HG03175 (cell line): ENCODE measurements around the gene RSU1.

ENCODE experiments used
- ATAC-seq: cut with Tn5 transposase; IDR thresholded peaks from one replicate; pipeline ENCODE4 v1.9.1; 2021; ENCODE audit warnings: mild to moderate bottlenecking, moderate library complexity; ENCODE audit not compliant: unreplicated experiment

Gene RSU1

GRCh38 chr10:16745061-16745460 lies 72.2 kb downstream of the RSU1 start:
- no peak for ATAC-seq

GRCh38 chr10:16742165-16742960 lies 74.9 kb downstream of the RSU1 start:
- ATAC-seq = no peak

- ATAC-seq = no peak
Measured at GRCh38 chr10:16741540-16741939, 75.7 kb downstream of the RSU1 start.

GRCh38 chr10:16737420-16737819 lies 79.8 kb downstream of the RSU1 start:
- no peak for ATAC-seq

- ATAC-seq = no peak
Measured at GRCh38 chr10:16735671-16736070, 81.6 kb downstream of the RSU1 start.

GRCh38 chr10:16732376-16732775 lies 84.8 kb downstream of the RSU1 start:
- no peak for ATAC-seq

- ATAC-seq = no peak
Measured at GRCh38 chr10:16728266-16728665, 89.0 kb downstream of the RSU1 start.

- ATAC-seq = no peak
Measured at GRCh38 chr10:16727666-16728065, 89.6 kb downstream of the RSU1 start.

GRCh38 chr10:16724509-16724908 lies 92.7 kb downstream of the RSU1 start:
- no peak for ATAC-seq

GRCh38 chr10:16720812-16721211 lies 96.4 kb downstream of the RSU1 start:
- no peak for ATAC-seq

GRCh38 chr10:16717622-16718395 lies 99.4 kb downstream of the RSU1 start:
- no peak for ATAC-seq

GRCh38 chr10:16716051-16716450 lies 101.2 kb downstream of the RSU1 start:
- ATAC-seq = no peak

GRCh38 chr10:16713290-16713689 lies 103.9 kb downstream of the RSU1 start:
- ATAC-seq = no peak

GRCh38 chr10:16712883-16713282 lies 104.3 kb downstream of the RSU1 start:
- ATAC-seq = no peak

- no peak for ATAC-seq
Measured at GRCh38 chr10:16700331-16700730, 116.9 kb downstream of the RSU1 start.

- ATAC-seq = no peak
Measured at GRCh38 chr10:16699435-16700057, 117.7 kb downstream of the RSU1 start.

- ATAC-seq = no peak
Measured at GRCh38 chr10:16698461-16698860, 118.8 kb downstream of the RSU1 start.

GRCh38 chr10:16690417-16690816 lies 126.8 kb downstream of the RSU1 start:
- ATAC-seq = no peak

- ATAC-seq = no peak
Measured at GRCh38 chr10:16689696-16690095, 127.5 kb downstream of the RSU1 start.

GRCh38 chr10:16689227-16689626 lies 128.0 kb downstream of the RSU1 start:
- ATAC-seq = no peak

- ATAC-seq = no peak
Measured at GRCh38 chr10:16686054-16686902, 130.9 kb downstream of the RSU1 start.
